Osteoblast (primary cell): ENCODE results near the gene CMTM8. TPM values are rescaled to one million over a fixed set of nuclear protein-coding genes. Genes with fewer than 3 reads are reported as not detected.
A peak's percentile ranks its signal among the peaks of the same experiment; 100 is the strongest.

Source experiments
- DNase-seq: peaks from one replicate; pipeline ENCODE4 v3.0.0; 2011; ENCODE audit warnings: low spot score, mixed read lengths; ENCODE audit not compliant: insufficient read length; ENCODE audit errors: missing footprints
- H2AFZ ChIP-seq: 2 replicates; pipeline ENCODE4 v1.6.0; 2011; ENCODE audit warnings: mild to moderate bottlenecking, low read length
- H3K27ac ChIP-seq: 2 replicates; pipeline ENCODE4 v1.5.1; 2011; ENCODE audit warnings: mild to moderate bottlenecking, low read depth, low read length, moderate library complexity
- H3K27me3 ChIP-seq: 2 replicates; pipeline ENCODE4 v1.6.0; 2012; ENCODE audit warnings: mild to moderate bottlenecking, control low read depth, inconsistent platforms, low read length, moderate library complexity; ENCODE audit not compliant: insufficient read depth
- H3K36me3 ChIP-seq: 2 replicates; pipeline ENCODE4 v1.5.1; 2011; ENCODE audit warnings: mild to moderate bottlenecking, low read length, control low read depth, moderate library complexity; ENCODE audit not compliant: insufficient read depth
- H3K4me1 ChIP-seq: 2 replicates; pipeline ENCODE4 v1.5.1; 2011; ENCODE audit warnings: mild to moderate bottlenecking, low read length, control low read depth, moderate library complexity; ENCODE audit not compliant: insufficient read depth
- H3K4me2 ChIP-seq: 2 replicates; pipeline ENCODE4 v1.6.0; 2011; ENCODE audit warnings: mild to moderate bottlenecking, low read length; ENCODE audit not compliant: insufficient read depth
- H3K4me3 ChIP-seq: fragments of 200-600 bp; sonication (generic); 3 replicates; pipeline ENCODE4 v1.5.1; 2012; ENCODE audit warnings: mild to moderate bottlenecking, low read length, inconsistent platforms; ENCODE audit not compliant: insufficient read depth
- H3K79me2 ChIP-seq: 2 replicates; pipeline ENCODE4 v1.6.0; 2012; ENCODE audit warnings: mild to moderate bottlenecking, low read length, control low read depth, inconsistent platforms; ENCODE audit not compliant: insufficient read depth
- H3K9me3 ChIP-seq: 2 replicates; pipeline ENCODE4 v1.5.1; 2011; ENCODE audit warnings: low read depth, low read length, control low read depth
- H4K20me1 ChIP-seq: 2 replicates; pipeline ENCODE4 v1.6.0; 2012; ENCODE audit warnings: mild to moderate bottlenecking, low read length, control low read depth; ENCODE audit not compliant: insufficient read depth
- total RNA-seq: library from RNA; depleted of rRNA; stranded (reverse); fragments of >200 nt; gene quantifications from 2 replicates; pipeline ENCODE4 v1.2.3, GENCODE V29; 2012
- TF ChIP-seq, protein P1 (sequence below): IDR thresholded peaks from 2 replicates; pipeline ENCODE4 v1.5.1; 2011; ENCODE audit warnings: mild to moderate bottlenecking, low read depth, low read length, moderate library complexity; ENCODE audit errors: extremely low read depth

CMTM8 gene
- total RNA-seq, 1 donor = 1.4 TPM

DNA sequence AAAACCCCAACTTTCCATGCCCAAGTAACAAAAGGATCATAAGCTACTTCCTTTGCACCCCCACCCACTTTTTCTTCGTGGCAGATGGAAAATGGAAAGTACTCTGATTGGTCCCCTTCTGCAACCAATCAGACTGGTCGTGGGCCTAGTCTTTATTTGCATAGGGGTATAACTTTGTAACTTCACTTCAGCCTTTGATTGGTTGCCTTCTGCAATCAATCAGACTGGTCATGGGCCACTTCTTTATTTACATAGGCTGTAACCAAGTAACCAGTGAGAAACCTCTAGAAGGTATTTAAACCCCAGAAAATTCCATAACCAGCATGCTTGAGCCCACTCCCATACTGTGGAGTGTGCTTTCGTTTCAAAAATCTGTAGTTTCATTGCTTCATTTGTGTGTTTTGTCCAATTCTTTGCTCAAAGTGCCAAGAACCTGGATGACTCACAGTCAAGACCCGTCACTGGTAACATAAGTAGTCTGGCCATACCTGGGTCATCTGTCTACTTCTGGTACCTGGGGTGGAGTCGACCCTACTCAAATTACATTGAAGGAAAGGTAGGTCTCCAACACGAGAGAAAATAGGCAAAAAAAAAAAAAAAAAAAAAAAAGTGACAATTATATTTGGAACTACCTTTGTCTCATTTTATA lies 41.9 kb downstream of the CMTM8 start:
- Histone ChIP-seq H3K4me3 (no peak overlapping the region), H4K20me1 (no peaks in the 10 kb centered on the region), H3K4me2 (no peak overlapping the region), H3K36me3 (no peaks in the 10 kb centered on the region), H3K4me1 (no peaks in the 10 kb centered on the region), H2AFZ (no peak overlapping the region), H3K27ac (no peak overlapping the region), H3K79me2 (no peaks in the 10 kb centered on the region), H3K9me3 (no peaks in the 10 kb centered on the region), H3K27me3 (no peaks in the 10 kb centered on the region)
- no peak for DNase-seq
- TF ChIP-seq, protein P1, sequence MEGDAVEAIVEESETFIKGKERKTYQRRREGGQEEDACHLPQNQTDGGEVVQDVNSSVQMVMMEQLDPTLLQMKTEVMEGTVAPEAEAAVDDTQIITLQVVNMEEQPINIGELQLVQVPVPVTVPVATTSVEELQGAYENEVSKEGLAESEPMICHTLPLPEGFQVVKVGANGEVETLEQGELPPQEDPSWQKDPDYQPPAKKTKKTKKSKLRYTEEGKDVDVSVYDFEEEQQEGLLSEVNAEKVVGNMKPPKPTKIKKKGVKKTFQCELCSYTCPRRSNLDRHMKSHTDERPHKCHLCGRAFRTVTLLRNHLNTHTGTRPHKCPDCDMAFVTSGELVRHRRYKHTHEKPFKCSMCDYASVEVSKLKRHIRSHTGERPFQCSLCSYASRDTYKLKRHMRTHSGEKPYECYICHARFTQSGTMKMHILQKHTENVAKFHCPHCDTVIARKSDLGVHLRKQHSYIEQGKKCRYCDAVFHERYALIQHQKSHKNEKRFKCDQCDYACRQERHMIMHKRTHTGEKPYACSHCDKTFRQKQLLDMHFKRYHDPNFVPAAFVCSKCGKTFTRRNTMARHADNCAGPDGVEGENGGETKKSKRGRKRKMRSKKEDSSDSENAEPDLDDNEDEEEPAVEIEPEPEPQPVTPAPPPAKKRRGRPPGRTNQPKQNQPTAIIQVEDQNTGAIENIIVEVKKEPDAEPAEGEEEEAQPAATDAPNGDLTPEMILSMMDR = no peak

DNA sequence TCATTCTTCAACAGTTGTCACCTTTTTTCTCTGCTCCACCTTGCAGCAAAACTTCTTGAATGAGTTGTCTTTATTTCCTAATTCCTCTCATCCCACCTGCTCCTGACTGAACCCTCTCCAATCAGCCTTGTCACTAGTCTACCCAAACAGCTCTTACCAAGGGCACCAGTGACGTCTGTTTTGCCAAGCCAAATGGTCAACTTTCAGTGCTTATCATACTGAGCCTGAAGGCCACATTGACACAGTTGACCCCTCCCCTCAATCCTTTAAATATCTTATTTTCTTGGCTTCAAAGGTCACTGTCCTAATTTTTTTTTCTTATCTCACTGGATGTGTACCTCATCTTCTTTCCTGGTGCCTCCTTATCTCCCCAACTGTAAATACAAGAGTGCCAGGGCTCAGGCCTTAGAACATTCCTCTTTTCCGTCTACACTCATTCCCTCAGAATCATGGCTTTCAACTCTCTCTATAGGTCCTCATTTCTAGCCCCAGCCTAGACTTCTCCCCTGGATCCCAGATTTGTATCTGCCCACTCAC lies 43.2 kb downstream of the CMTM8 start:
- H2AFZ ChIP-seq = no peak overlapping the region
- H3K27me3 ChIP-seq = no peaks in the 10 kb centered on the region
- H3K4me3 ChIP-seq = no peak overlapping the region
- TF ChIP-seq, protein P1 = no peak
- no peaks in the 10 kb centered on the region for H3K79me2 ChIP-seq
- H3K36me3 ChIP-seq = no peaks in the 10 kb centered on the region
- no peak overlapping the region for H3K27ac ChIP-seq
- H3K4me1 ChIP-seq = no peaks in the 10 kb centered on the region
- H4K20me1 ChIP-seq = no peaks in the 10 kb centered on the region
- H3K4me2 ChIP-seq = no peak overlapping the region
- no peaks in the 10 kb centered on the region for H3K9me3 ChIP-seq
- DNase-seq = no peak

DNA sequence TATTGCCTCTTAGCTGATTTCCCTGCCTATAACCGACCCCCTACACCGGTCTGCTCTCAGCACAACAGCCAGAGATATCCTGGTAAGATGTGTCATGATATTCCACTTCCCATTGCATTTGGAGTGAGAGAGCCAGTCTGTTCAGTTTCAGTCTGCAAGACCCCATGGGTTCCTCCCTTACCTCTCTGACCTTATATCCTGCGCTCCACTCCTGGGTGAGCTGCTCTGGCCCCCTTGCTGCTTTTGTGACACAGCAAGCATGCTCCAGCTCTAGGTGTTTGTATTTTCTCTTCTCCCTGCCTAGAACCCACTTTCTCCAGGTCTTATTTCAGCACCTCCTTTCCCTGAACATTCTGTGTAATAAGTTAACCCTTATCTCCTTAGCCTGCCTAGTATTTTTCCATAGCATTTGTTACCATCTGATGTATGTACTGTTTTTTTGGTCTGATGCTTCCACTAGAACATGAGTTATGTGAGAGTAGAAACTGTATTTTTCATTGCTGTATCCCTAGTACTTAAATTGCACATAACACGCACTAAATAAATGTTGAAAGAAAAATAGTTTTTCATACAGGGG lies 44.2 kb downstream of the CMTM8 start:
- no peaks in the 10 kb centered on the region for H3K4me1 ChIP-seq
- no peaks in the 10 kb centered on the region for H3K9me3 ChIP-seq
- TF ChIP-seq, protein P1 = no peak
- H3K27me3 ChIP-seq = no peaks in the 10 kb centered on the region
- no peak overlapping the region for H3K4me3 ChIP-seq
- no peaks in the 10 kb centered on the region for H3K79me2 ChIP-seq
- H2AFZ ChIP-seq = no peak overlapping the region
- H3K4me2 ChIP-seq = no peak overlapping the region
- H3K27ac ChIP-seq = no peak overlapping the region
- no peak for DNase-seq
- H4K20me1 ChIP-seq = no peaks in the 10 kb centered on the region
- H3K36me3 ChIP-seq = no peaks in the 10 kb centered on the region

DNA sequence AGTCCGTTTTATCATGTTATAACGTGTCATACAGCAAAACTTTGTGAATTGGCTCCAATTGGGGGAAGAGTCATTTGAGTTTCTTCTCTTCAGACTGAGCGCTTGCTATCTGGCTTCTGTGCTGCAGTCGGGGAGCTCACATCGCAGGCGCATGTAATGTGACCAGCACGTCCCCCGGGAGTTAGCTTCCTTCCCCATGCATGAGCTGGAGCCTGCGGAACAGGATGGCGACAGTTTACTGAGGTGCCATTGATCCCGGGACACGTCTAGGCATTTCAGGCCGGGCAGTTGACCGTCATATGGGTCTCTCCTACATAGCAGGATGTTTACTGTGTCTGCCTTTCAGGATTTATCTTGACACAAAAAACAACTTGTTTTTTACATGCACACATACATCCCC lies 44.8 kb downstream of the CMTM8 start:
- Histone ChIP-seq H3K9me3 (no peaks in the 10 kb centered on the region), H3K27ac (no peak overlapping the region), H3K4me1 (no peaks in the 10 kb centered on the region), H3K4me3 (no peak overlapping the region), H4K20me1 (no peaks in the 10 kb centered on the region), H3K4me2 (no peak overlapping the region), H3K79me2 (no peaks in the 10 kb centered on the region), H2AFZ (peak overlapping the region; percentile 28), H3K36me3 (no peaks in the 10 kb centered on the region), H3K27me3 (no peaks in the 10 kb centered on the region)
- DNase-seq = no peak
- TF ChIP-seq, protein P1 = no peak
